SU-DHL-6 (cell line): ENCODE measurements around the gene ANKRD13C.

Experiments used
- CTCF ChIP-seq: fragments of 200-600 bp; sonication (generic); IDR thresholded peaks from one replicate; pipeline ENCODE4 v1.5.1; 2017; ENCODE audit warnings: antibody characterized with exemption, mild to moderate bottlenecking, low read length, moderate library complexity; ENCODE audit not compliant: insufficient read depth, poor library complexity, severe bottlenecking
- EZH2phosphoT487 ChIP-seq: fragments of 200-600 bp; sonication (generic), shearing (Covaris generic); conservative IDR thresholded peaks from 2 replicates; pipeline ENCODE4 v1.6.1; 2018; ENCODE audit warnings: mild to moderate bottlenecking, antibody characterized with exemption, low read length, moderate library complexity, mixed read lengths

GRCh38 chr1:70376196-70376595 lies 21.7 kb upstream of the ANKRD13C start:
- TF ChIP-seq CTCF (no peak), EZH2phosphoT487 (no peak)
